HEK293 (cell line): ENCODE results near the gene CDC14A.
A peak's percentile ranks its signal among the peaks of the same experiment; 100 is the strongest.

Experiments used
- BCL11A ChIP-seq: fragments of 450-650 bp; formaldehyde crosslinking; IDR thresholded peaks from 2 replicates; pipeline ENCODE4 v1.5.1; 2016; ENCODE audit warnings: low read depth, missing biosample characterization, missing genetic modification characterization
- PRDM1 ChIP-seq: fragments of 450-650 bp; formaldehyde crosslinking; IDR thresholded peaks from 2 replicates; pipeline ENCODE4; 2016; ENCODE audit warnings: missing biosample characterization, missing genetic modification characterization
- YY1 ChIP-seq: fragments of 450-650 bp; formaldehyde crosslinking; IDR thresholded peaks from 2 replicates; pipeline ENCODE4 v1.5.1; 2018; ENCODE audit warnings: missing biosample characterization, missing genetic modification characterization
- ZNF18 ChIP-seq: fragments of 450-650 bp; formaldehyde crosslinking; IDR thresholded peaks from 2 replicates; pipeline ENCODE4 v1.5.1; 2016; ENCODE audit warnings: missing biosample characterization, missing genetic modification characterization
- ZNF274 ChIP-seq, 2 experiments: fragments of 200-500 bp in 1 of 2; fragments of 450-650 bp in 1 of 2; sonication (Bioruptor generic) in 1 of 2; formaldehyde crosslinking in 1 of 2; IDR thresholded peaks; 2 replicates each; pipeline versions ENCODE4 v1.5.1 to v1.6.1; 2014 to 2016; ENCODE audit warnings: borderline replicate concordance in 1 of 2, inconsistent platforms in 1 of 2, low read length in 1 of 2, missing biosample characterization in 1 of 2, missing genetic modification characterization in 1 of 2
- ZNF324 ChIP-seq: fragments of 450-650 bp; formaldehyde crosslinking; IDR thresholded peaks from 2 replicates; pipeline ENCODE4 v1.5.1; 2016; ENCODE audit warnings: missing biosample characterization, missing genetic modification characterization
- ZNF837 ChIP-seq: fragments of 450-650 bp; formaldehyde crosslinking; IDR thresholded peaks from 2 replicates; pipeline ENCODE4 v1.5.1; 2016; ENCODE audit warnings: missing biosample characterization, missing genetic modification characterization
- TF ChIP-seq, protein P1 (sequence below): fragments of 450-650 bp; formaldehyde crosslinking; IDR thresholded peaks from 2 replicates; pipeline ENCODE4 v1.5.1; 2016; ENCODE audit warnings: missing biosample characterization, missing genetic modification characterization
- TF ChIP-seq, protein P2 (sequence below): fragments of 450-650 bp; formaldehyde crosslinking; IDR thresholded peaks from 2 replicates; pipeline ENCODE4 v1.5.1; 2016; ENCODE audit warnings: missing biosample characterization, missing genetic modification characterization

DNA sequence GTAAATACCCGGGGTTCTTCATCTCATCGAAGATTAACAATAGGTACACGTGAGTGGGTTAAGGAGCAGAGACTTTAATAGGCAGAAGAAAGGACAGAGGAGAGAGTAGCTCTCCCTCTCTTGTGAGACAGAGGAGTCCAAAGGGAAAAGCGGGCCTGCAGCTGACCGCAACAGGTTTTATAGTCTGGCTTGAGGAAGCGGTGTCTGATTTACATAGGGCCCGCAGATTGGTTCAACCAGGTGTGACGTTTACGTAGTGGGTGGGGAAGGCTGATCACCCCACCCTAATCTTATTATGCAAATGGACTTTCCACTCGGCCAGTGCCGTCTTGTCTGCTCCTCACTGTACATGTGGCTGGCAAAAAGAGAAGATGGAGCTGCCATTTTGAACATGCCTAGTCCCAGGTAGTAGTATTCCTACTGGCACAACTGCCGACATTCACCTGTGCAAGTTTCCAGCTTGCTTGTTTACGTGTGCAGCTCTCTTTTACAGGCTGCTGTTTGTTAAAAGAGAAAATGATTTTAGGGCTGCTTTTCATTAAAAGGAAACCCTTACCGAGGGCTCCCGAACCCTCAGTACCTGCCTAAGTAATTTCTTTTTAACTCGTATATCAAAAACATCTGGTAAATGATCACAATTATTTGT, 10.6 kb downstream of the CDC14A start:
- TF ChIP-seq, protein P1, sequence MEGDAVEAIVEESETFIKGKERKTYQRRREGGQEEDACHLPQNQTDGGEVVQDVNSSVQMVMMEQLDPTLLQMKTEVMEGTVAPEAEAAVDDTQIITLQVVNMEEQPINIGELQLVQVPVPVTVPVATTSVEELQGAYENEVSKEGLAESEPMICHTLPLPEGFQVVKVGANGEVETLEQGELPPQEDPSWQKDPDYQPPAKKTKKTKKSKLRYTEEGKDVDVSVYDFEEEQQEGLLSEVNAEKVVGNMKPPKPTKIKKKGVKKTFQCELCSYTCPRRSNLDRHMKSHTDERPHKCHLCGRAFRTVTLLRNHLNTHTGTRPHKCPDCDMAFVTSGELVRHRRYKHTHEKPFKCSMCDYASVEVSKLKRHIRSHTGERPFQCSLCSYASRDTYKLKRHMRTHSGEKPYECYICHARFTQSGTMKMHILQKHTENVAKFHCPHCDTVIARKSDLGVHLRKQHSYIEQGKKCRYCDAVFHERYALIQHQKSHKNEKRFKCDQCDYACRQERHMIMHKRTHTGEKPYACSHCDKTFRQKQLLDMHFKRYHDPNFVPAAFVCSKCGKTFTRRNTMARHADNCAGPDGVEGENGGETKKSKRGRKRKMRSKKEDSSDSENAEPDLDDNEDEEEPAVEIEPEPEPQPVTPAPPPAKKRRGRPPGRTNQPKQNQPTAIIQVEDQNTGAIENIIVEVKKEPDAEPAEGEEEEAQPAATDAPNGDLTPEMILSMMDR (tag by site-specific recombination): no peak
- TF ChIP-seq ZNF837 (tag by site-specific recombination) (no peak), ZNF274 (IDR thresholded peaks at IDR 0.05; ENCODE audit: low read length) (no peak), ZNF274 (tag by site-specific recombination; IDR thresholded peaks at IDR 0.05; ENCODE audit: borderline replicate concordance) (no peak), ZNF18 (tag by site-specific recombination) (no peak), YY1 (tag by site-specific recombination) (no peak), ZNF324 (tag by site-specific recombination) (no peak), PRDM1 (tag by site-specific recombination) (peak; percentile 81), BCL11A (no peak)
- TF ChIP-seq, protein P2, sequence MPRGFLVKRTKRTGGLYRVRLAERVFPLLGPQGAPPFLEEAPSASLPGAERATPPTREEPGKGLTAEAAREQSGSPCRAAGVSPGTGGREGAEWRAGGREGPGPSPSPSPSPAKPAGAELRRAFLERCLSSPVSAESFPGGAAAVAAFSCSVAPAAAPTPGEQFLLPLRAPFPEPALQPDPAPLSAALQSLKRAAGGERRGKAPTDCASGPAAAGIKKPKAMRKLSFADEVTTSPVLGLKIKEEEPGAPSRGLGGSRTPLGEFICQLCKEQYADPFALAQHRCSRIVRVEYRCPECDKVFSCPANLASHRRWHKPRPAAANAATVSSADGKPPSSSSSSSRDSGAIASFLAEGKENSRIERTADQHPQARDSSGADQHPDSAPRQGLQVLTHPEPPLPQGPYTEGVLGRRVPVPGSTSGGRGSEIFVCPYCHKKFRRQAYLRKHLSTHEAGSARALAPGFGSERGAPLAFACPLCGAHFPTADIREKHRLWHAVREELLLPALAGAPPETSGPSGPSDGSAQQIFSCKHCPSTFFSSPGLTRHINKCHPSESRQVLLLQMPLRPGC (tag by site-specific recombination): no peak
